Urothelium cell line (cell line): ENCODE results near the gene OR13C5.

Experiments
- DNase-seq: peaks from one replicate; pipeline ENCODE4 v3.0.0; 2011; ENCODE audit warnings: low spot score, mixed read lengths
- FAIRE-seq: peaks from 2 replicates; lab custom pipeline; 2011; peaks lifted over from hg19 to GRCh38; lab: Jason Lieb, UNC

OR13C5 gene

GRCh38 chr9:104555521-104555920 lies 43.7 kb downstream of the OR13C5 start:
- FAIRE-seq, result no peak

GRCh38 chr9:104553261-104553660 lies 46.0 kb downstream of the OR13C5 start:
- no peak for FAIRE-seq
- peak; percentile 23 for DNase-seq

More at GRCh38 chr9:104555521-104555920, 43.7 kb downstream of the OR13C5 start:
- no peak for DNase-seq
